ENCODE data around the gene JADE3. TPM values are rescaled to one million over a fixed set of nuclear protein-coding genes. Genes with fewer than 3 reads are reported as not detected.
A peak's percentile ranks its signal among the peaks of the same experiment; 100 is the strongest.
"Not testable (repeated sequence)": the region's sequence is repeated elsewhere in the genome, so short reads cannot be mapped to it uniquely, and the experiment has no call there.

The JADE3 gene
- total RNA-seq, 2 donors from 2014 or later: 0.43 to 1.1 TPM

GRCh38 chrX:46956589-46956988, 44.4 kb downstream of the JADE3 start:
- not testable (repeated sequence) for DNase-seq (ENCODE audit: low spot score); H3K4me1 Mint-ChIP-seq (ENCODE audit: low read depth in 2 of 2); ATAC-seq; H3K27ac Mint-ChIP-seq; H3K4me3 Mint-ChIP-seq; H3K9me3 Mint-ChIP-seq; H3K36me3 Mint-ChIP-seq
- peaks cover 0 to 18% of the 10 kb centered on the region in 2 donors for H3K27me3 Mint-ChIP-seq

DNA sequence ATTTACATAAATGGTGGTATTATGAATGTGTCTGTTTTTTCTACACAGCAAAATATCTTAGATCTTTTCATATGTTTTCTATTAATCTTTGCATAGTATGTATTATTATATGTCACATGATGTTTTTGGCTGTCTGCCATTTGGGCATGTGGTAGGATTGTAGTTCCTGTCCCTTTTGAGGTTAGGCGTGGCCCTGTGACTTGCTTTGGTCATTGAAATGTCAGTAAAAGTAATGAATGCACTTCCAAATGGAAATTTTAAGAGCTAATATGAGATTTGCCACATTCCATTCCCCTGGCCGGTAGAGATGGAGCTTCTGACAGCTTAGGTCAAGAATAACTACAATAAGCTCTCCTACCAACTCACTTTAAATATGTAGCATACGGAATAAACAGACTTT, 45.1 kb downstream of the JADE3 start:
- no peaks in the 10 kb centered on the region for H3K9me3 Mint-ChIP-seq
- H3K27me3 Mint-ChIP-seq: peaks cover 0 to 18% of the 10 kb centered on the region in 2 donors
- H3K4me3 Mint-ChIP-seq: no peak overlapping the region
- H3K4me1 Mint-ChIP-seq (ENCODE audit: low read depth in 2 of 2): no peaks in the 10 kb centered on the region
- no peaks in the 10 kb centered on the region for H3K36me3 Mint-ChIP-seq
- DNase-seq (ENCODE audit: low spot score): no peak
- H3K27ac Mint-ChIP-seq: no peak overlapping the region
- no peak for ATAC-seq

GRCh38 chrX:46959101-46959500, 46.9 kb downstream of the JADE3 start:
- Mint-ChIP-seq H3K9me3 (no peaks in the 10 kb centered on the region), H3K27me3 (peaks cover 0 to 14% of the 10 kb centered on the region in 2 donors), H3K27ac (no peak overlapping the region), H3K36me3 (no peaks in the 10 kb centered on the region), H3K4me3 (no peak overlapping the region), H3K4me1 (ENCODE audit: low read depth in 2 of 2) (no peaks in the 10 kb centered on the region)
- DNase-seq (ENCODE audit: low spot score) (no peak), ATAC-seq (no peak)

- peaks cover 0 to 13% of the 10 kb centered on the region in 2 donors for H3K27me3 Mint-ChIP-seq
- no peak overlapping the region for H3K4me3 Mint-ChIP-seq
- no peak for ATAC-seq
- no peak for DNase-seq (ENCODE audit: low spot score)
- no peaks in the 10 kb centered on the region for H3K9me3 Mint-ChIP-seq
- H3K27ac Mint-ChIP-seq: no peak overlapping the region
- no peaks in the 10 kb centered on the region for H3K4me1 Mint-ChIP-seq (ENCODE audit: low read depth in 2 of 2)
- H3K36me3 Mint-ChIP-seq: no peaks in the 10 kb centered on the region
These were observed 47.9 kb downstream of the JADE3 start for GRCh38 chrX:46959985-46960700.

DNA sequence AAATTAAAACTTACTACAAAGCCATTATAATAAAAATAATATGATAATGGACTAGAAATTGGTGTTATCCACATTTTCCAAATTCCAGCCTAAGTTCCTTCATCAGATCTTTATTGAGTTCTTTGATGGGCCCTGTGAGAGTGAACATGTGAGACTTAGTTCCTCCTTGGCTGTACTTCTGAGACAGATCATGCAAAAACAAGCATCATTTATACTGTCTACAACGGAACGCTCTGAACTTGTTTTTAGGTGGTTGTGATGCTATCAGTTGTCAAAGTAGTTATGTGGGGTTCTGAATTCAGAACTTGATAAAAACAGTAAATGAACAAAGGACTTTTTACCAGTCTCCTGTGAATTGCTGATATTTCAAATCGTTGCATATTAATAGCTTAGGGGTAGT, 48.9 kb downstream of the JADE3 start:
- Mint-ChIP-seq H3K9me3 (no peaks in the 10 kb centered on the region), H3K27ac (no peak overlapping the region), H3K27me3 (peaks cover 0 to 22% of the 10 kb centered on the region in 2 donors), H3K36me3 (no peaks in the 10 kb centered on the region), H3K4me3 (no peak overlapping the region), H3K4me1 (ENCODE audit: low read depth in 2 of 2) (no peaks in the 10 kb centered on the region)
- ATAC-seq (no peak), DNase-seq (ENCODE audit: low spot score) (no peak)

- Mint-ChIP-seq H3K9me3 (no peaks in the 10 kb centered on the region), H3K27me3 (peaks cover 0 to 27% of the 10 kb centered on the region in 2 donors), H3K4me3 (no peak overlapping the region), H3K36me3 (no peaks in the 10 kb centered on the region), H3K27ac (no peak overlapping the region), H3K4me1 (ENCODE audit: low read depth in 2 of 2) (no peaks in the 10 kb centered on the region)
- DNase-seq (ENCODE audit: low spot score) (no peak), ATAC-seq (no peak)
These were observed 49.5 kb downstream of the JADE3 start for GRCh38 chrX:46961574-46962283.

DNA sequence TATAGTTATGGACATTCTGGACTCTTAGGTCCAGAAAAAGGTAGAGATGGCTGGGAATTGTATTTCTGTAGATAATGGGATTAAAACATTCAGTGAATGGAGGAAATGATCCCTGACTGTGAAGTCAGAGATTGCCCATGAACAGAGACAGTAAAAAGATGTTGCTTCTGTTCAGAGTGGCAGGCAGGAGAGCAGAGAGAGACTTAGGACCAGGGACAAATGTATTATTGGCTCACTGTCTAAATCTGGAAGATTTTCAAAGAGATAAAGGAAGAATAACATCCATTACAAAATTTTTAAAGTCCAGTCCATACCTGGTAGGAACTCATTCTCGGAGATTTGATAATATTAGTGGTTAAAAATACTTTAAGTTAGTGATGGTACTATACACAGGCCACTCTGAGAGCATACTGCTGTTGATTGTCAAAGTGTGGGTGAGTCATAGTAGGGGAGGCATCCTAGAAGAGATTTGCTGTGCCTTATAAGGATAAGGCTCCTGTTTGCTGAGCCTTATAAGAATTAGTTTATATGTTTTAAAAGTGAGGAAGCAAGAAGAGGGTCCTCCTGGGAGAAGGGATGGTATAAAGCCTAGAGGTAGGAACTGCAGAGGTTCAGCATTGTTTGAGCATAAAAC, 53.0 kb downstream of the JADE3 start:
- Mint-ChIP-seq H3K4me1 (ENCODE audit: low read depth in 2 of 2) (no peaks in the 10 kb centered on the region), H3K36me3 (no peaks in the 10 kb centered on the region), H3K4me3 (no peak overlapping the region), H3K27me3 (peaks cover 7 to 22% of the 10 kb centered on the region in 2 donors), H3K27ac (no peak overlapping the region), H3K9me3 (no peaks in the 10 kb centered on the region)
- peak in 1 of 2 donors; percentile 48 for ATAC-seq
- DNase-seq (ENCODE audit: low spot score): no peak

- DNase-seq (ENCODE audit: low spot score) (no peak), ATAC-seq (peak in 1 of 2 donors; percentile 51)
These were observed 55.3 kb downstream of the JADE3 start for GRCh38 chrX:46967547-46967946.

DNA sequence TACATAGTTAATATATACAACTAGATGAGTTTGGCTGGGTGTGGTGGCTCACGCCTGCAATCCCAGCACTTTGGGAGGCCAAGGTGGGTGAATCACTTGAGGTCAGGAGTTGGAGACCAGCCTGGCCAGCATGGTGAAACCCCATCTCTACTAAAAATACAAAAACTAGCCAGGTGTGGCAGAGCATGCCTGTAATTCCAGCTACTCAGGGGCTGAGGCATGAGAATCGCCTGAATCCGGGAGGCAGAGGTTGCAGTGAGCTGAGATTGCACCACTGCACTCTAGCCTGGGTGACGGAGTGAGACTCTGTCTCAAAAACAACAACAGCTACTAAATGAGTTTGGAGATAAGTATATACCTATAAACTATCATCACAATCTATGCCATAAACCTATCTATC, 64.8 kb downstream of the JADE3 start:
- ATAC-seq; H3K4me1 Mint-ChIP-seq (ENCODE audit: low read depth in 2 of 2); H3K36me3 Mint-ChIP-seq; H3K27ac Mint-ChIP-seq; DNase-seq (ENCODE audit: low spot score); H3K4me3 Mint-ChIP-seq; H3K9me3 Mint-ChIP-seq: not testable (repeated sequence)
- H3K27me3 Mint-ChIP-seq: peaks cover 3 to 12% of the 10 kb centered on the region in 2 donors

More at GRCh38 chrX:46967547-46967946, 55.3 kb downstream of the JADE3 start:
- peak overlapping the region; percentile 41 for H3K4me3 Mint-ChIP-seq
- H3K27ac Mint-ChIP-seq: no peak overlapping the region
- H3K27me3 Mint-ChIP-seq: peaks cover 7 to 23% of the 10 kb centered on the region in 2 donors
- H3K9me3 Mint-ChIP-seq: no peaks in the 10 kb centered on the region
- H3K4me1 Mint-ChIP-seq (ENCODE audit: low read depth in 2 of 2): no peaks in the 10 kb centered on the region
- H3K36me3 Mint-ChIP-seq: no peaks in the 10 kb centered on the region

GRCh38 chrX:46978341-46979291, 66.4 kb downstream of the JADE3 start:
- Mint-ChIP-seq H3K9me3 (no peaks in the 10 kb centered on the region), H3K36me3 (no peaks in the 10 kb centered on the region), H3K27ac (no peak overlapping the region), H3K27me3 (peaks cover 7 to 19% of the 10 kb centered on the region in 2 donors), H3K4me1 (ENCODE audit: low read depth in 2 of 2) (no peaks in the 10 kb centered on the region), H3K4me3 (no peak overlapping the region)
- peak; percentile 67 for DNase-seq (ENCODE audit: low spot score)
- ATAC-seq: peak; percentile 62 to 78

GRCh38 chrX:46984705-46985104, 72.5 kb downstream of the JADE3 start:
- Mint-ChIP-seq H3K4me3 (no peak overlapping the region), H3K27me3 (peaks cover 7 to 18% of the 10 kb centered on the region in 2 donors), H3K36me3 (no peaks in the 10 kb centered on the region), H3K9me3 (no peaks in the 10 kb centered on the region), H3K4me1 (ENCODE audit: low read depth in 2 of 2) (no peaks in the 10 kb centered on the region), H3K27ac (no peak overlapping the region)
- ATAC-seq: no peak
- DNase-seq (ENCODE audit: low spot score): no peak

- no peaks in the 10 kb centered on the region for H3K36me3 Mint-ChIP-seq
- no peak for ATAC-seq
- no peak for DNase-seq (ENCODE audit: low spot score)
- H3K9me3 Mint-ChIP-seq: no peaks in the 10 kb centered on the region
- H3K4me1 Mint-ChIP-seq (ENCODE audit: low read depth in 2 of 2): no peaks in the 10 kb centered on the region
- H3K27me3 Mint-ChIP-seq: peaks cover 0 to 15% of the 10 kb centered on the region in 2 donors
- no peak overlapping the region for H3K4me3 Mint-ChIP-seq
- no peak overlapping the region for H3K27ac Mint-ChIP-seq
These were observed 77.3 kb downstream of the JADE3 start for GRCh38 chrX:46989548-46989947.

DNA sequence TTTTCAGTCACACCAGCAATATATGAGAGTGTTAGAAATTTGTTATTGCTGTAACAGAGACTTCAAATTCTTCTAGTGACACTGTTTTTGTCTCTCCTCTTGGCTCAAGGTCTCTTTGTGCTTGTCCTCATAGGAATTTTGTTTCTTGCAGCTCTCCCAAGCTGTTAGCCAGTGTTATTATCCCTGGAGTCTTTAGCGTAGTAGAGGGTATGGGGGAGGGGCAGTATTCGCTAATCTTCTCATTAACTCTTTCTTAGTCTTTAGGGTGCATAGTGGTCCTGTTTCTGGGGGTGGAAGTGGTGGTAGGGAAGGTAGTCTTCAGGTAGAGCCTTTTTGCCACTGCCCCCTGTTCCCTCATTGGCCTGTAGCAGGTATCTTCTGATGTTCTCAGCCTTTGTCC, 79.4 kb downstream of the JADE3 start:
- H3K4me1 Mint-ChIP-seq (ENCODE audit: low read depth in 2 of 2): no peaks in the 10 kb centered on the region
- no peaks in the 10 kb centered on the region for H3K36me3 Mint-ChIP-seq
- DNase-seq (ENCODE audit: low spot score) (no peak), ATAC-seq (no peak)
- H3K4me3 Mint-ChIP-seq: no peak overlapping the region
- no peak overlapping the region for H3K27ac Mint-ChIP-seq
- H3K27me3 Mint-ChIP-seq: peaks cover 0 to 17% of the 10 kb centered on the region in 2 donors
- H3K9me3 Mint-ChIP-seq: no peaks in the 10 kb centered on the region

Measured in natural killer cell treated with Interleukin-12 subunit alpha and Interleukin-12 subunit beta and Interleukin-15 and Interleukin-18, amount 100 ng/mL, for 72 hours (primary cell).